HuH-7.5 (cell line): ENCODE data around the gene HSBP1.

Experiments
- DNase-seq: peaks from one replicate; pipeline ENCODE4 v3.0.0; 2011; ENCODE audit warnings: low spot score

Gene HSBP1

DNA sequence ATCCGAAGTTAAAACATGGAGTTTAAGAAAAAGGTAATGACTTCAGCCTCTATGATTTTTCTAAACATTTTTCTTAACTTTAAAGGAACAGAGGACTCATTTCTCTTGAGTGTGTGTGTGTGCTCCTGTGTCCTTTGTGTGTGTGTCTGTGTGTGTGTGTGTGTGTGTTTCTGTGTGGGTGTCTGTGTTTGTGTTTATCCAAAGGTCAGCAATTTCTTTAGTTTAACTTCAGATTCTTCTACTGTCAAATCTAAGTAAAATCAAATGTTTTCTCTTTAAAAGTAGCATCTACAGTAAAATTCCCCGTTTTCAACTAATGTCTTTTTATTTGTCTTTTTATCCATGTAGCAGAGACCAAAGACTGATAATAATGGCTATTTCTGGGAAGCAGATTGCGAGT is 31.8 kb downstream of the HSBP1 start:
- no peak for DNase-seq

DNA sequence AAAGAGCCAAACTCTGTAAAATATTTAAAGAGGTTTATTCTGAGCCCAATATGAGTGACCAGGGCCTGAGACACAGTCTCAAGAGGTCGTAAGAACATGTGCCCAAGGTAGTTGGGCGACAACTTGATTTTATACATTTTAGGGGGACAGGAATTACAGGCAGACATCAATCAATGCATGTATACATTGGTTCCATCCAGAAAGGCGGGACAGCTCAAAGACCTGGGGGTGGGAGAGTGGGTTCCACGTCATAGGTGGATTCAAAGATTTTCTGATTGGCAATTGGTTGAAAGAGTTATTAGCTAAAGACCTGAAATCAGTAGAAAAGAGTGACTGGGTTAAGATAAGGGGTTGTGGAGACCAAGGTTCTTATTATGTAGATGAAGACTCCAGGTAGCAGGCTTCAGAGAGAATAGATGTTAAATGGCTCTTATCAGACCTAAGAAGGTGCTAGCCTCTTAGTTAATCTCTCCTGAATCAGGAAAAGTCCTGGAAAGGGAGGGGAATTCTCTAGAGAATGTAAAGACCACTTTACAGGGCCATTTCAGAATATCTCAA is 32.4 kb downstream of the HSBP1 start:
- DNase-seq: no peak

DNA sequence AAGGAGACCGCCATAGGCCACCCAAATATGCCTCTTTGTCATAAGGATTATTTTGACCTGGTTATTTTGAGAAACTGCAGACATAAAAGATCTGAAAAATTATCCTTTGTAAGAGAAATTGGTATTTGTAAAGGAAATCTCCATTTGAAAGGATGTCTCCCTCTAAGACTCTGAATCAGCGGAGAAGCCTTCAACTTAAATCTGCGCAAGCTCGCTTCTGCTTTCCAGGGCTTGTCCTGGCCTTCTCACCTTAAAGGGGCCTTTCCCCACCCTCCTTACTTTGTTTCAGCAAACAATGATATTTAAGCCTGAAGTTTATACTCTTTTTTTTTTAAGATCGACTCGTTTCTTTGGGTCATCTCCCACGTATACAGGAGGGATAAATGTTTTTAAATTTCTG is 34.5 kb downstream of the HSBP1 start:
- no peak for DNase-seq

DNA sequence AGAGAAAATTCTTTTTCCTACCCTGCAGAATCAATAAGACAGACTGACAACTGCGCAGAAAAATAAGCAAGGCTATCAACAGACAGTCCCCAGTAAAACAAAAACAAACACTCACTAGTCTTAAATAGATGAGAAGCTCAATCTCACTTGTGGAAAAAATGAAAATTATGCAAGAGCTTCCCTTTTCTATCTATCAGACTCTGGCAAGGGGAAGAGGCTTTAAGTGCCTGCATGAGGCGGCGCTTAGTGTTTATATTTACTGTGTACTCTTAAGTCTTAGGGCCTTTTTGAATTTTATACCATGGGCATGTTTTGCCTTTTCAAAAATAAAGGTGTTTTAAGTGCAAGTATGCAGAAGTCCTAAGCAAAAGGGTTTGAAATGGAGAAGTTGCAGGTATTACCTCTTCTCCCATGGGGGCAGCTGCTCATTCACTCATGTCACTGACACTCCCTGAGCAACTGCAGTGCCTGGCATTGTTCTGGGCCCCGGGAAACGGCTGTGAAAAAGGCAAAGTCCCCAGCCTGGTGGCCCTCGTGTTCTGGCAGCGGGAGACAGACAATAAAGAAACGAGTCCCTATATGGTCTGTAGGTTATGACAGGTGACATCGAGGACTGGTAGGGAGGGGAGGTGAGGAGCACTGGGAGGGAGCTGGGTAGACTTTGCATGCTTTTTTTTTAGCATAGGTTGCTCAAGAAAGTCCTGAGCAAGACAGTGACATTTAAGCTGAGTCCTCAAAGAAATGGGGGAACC is 35.2 kb downstream of the HSBP1 start:
- no peak for DNase-seq

DNA sequence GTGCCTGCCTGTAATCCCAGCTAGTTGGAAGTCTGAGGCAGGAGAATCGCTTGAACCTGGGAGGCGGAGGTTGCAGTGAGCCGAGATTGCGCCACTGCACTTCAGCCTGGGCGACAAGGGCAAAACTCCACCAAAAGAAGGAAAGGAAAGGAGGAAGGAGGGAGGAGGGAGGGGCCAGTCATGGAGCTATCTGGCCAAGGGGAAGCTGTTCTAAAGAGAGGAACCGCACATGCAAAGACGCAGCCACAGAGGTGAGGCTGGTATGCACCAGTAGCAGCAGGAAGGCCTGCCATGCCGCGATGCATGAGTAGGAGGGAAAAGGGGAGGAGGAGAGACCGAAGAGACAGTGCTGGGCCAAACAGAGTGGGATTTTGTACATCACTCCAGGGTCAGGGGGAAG is 35.9 kb downstream of the HSBP1 start:
- DNase-seq: no peak

DNA sequence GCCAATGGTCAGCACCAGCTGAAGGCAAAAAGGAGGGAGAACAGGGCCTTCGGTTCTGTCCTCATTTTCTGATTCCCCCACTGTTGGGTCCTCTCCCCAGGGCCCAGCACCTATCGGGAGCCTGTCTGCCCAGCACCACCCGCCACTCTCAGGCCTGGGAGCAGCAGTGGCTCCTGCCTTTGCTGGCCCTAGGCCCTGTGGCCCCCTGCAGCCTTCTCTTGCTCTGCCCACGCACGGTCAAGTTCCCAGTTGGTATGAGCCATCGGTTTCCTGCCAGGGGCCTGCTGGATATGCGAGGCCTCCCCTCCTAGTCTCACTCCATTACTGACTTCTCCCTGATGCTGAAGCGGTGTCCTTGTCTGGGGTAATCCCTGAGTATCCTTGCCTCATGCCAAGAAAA is 37.5 kb downstream of the HSBP1 start:
- no peak for DNase-seq

DNA sequence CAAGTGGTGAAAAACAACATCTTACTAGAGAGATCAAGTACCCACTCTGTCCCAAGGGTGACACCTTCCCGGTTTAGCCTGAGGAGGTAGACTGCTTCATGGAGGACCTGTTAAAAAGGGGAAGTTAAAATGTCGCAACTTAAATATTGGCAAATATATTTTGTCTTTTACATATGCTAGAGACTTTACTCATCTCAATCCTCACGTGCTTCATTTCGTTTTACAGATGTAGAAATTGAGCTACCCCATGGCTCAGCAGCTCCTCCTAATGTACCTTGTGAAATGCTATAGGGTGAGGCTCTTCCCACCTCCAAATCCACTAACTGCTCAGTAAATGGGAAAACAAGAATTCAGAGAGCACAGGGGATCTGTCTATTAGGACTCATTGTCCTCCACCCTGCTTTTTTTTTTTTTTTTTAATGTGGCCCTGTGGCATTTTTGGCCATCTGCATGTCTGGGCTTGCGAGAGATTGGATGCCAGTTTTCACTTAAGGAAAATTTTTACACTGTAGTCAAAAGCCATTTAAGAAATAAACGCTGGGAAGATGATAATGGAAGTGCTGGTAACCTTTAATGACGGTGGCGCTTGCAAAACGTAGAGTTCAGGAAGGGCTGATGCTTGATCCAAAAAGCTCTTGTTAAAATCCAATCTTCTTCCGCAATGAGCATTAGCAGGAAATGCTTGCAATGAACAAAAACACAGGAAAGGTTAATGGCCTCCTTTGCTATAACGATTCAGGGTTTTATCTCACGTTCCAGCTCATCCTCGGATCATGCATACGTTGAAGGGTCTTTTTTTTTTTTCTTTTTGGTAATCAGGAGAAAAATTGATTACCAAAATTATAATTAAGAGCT is 39.8 kb downstream of the HSBP1 start:
- DNase-seq: no peak

DNA sequence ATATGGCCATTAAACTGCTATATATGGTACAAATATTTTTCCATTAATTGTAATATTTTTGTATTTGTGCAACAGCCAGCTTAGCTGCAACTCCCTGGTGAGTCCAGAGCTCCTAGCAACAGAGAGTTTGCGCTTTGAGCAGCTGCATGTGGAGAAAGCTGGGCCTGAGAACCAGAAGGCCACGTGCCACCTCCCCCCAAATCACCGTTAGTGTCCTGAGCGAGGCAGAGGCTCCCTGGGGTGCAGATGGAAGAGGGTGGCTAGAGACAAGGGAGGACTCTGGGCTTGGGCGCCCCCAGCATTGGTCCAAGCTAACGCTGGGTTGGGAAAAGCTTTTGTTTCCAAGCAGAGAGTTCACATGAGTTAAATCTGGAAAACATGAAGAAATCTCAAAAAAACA is 41.6 kb downstream of the HSBP1 start:
- no peak for DNase-seq

DNA sequence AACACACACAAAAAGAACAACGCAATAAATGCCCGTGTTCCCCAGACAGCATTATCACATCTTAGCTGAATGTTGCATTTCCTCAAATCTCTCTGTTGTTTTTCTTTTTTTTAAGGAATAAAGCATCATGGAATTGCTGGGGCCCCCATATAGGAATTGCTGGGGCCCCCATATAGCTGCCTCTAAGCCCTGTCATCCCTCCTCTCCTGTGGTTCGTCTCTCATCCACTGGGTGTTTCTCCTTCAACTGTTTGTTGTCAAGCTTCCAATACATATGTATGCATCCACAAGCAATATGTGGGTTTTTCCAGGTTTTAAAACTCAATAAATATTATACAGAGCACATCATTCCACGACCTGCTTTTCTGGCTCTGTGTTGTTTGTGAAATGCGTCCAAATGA is 43.2 kb downstream of the HSBP1 start:
- DNase-seq: no peak

DNA sequence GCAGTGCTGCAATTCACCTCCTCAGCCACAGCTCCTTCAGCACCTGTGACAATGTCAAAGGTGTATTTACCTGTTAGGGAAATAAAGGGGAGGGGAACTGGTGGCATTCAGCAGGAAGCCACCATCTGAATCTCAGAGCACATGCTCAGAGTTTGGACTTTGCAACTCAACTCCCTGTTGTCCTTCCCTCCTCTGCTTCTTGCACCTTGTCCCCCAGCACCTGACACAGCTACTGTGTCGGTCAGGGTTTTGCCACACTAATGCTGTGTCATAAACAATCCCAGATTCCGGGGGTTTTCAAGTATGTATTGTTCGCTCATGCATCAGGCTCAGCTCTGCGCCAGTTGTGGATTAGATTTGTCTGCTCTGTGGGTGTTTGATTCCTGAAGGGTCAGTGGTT is 43.7 kb downstream of the HSBP1 start:
- no peak for DNase-seq

DNA sequence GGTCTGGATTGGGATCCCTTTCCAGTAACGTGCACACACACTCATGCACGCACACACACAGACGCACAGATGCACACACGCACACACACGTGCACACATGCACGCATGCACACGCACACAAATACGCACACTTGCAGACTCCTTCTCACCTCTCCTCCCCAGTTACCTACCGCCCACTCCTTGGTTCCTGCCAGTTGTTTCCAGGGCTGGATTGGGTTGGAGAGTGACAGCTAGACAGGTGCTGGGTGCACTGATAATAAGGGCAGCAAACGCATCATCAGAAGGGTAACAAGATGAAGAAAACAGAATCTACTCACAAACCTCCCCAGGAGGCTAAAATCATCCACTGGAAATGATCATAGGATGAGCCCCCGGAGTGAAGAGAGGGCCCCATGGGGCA is 45.0 kb downstream of the HSBP1 start:
- no peak for DNase-seq

DNA sequence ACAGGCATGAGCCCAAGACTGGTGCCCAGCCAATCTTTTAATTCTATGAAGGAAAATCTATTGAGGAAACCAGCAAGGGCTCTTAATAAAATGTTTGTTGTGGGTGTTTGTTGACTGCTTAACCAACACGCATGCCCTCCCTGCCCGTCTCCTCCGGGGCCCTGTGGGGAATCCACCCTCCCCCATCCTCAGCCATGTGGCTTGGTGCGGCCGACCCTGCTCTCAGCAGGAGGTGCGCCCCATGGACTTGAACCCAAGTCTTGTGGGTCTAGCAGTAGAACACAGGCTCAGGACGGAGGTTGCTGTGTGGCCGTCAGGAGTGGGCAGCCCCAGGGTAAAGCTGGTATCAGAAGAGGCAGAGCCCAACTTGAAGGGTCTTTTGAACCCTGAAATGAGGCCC is 46.1 kb downstream of the HSBP1 start:
- DNase-seq: no peak

DNA sequence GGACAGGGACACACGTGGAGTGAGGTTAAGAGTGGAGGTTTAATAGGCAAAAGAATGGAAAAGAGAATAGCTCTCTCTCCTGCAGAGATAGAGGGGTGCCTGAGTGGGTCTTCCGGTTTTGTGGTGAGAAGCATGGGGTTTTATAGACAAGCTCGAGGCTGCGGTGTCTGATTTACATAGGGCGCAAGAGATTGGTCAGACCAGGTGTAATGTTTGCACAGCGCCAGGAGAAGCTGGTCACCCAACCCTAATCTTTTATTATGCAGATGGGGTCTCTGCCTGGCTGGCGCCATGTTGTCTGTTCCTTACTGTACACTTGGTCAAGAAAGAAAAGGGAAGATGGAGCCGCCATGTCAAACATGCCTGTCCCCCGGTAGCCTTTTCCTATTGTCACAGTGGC is 46.6 kb downstream of the HSBP1 start:
- no peak for DNase-seq

DNA sequence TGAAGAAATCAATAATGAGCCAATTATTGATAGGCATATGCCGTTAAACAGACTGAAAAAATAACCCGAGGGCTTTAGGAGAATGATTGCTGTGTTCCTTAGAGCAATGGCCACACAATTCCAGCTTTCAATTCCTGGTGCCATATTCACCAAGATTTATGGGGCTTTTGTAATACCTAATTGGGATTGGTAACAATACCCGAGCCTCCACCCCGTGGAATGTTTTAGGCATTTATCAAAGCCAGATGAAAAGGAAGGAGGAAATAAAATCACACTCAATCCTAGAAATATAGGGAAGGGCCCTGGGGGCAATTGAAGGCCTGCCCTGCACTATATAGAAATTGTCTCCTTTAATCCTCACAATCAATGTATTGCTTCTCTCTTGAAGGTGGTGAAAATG is 49.0 kb downstream of the HSBP1 start:
- DNase-seq: no peak

DNA sequence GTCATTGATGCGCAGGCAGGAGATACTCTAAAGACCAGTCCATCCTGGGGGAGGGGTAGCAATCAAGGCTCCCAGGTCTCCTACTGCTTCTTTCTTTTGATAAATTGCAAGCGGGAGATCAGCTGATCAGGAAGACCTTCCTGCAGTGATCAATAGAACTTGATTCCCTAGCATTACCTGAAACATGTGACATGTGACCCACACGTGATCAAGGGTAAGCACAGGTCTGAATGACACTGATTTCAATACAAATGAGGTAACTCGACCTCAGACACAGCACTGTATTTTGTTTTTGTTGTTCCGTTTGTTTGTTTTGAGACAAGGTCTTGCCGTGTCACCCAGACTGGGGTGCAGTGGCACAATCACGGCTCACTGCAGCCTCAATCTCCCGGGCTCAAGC is 51.5 kb downstream of the HSBP1 start:
- DNase-seq: no peak

DNA sequence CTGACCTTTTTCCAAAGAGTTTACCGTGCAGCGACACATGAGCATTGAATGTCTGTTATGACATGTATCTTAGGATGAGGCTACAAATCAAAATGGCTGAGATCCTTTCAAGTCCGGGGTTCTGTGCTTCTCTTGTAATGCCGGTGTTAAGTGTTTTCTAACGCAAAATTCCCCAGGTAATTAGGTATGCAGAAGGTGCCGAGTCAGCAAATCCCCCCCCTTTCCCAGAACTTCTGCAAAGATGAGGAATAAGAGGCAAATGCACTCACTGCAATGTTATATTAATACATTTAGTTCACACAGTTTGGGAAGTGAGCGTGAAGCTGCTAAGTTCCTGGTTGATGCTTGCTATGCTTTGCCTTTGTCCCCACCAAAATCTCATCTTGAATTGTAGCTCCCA is 54.9 kb downstream of the HSBP1 start:
- DNase-seq: no peak

DNA sequence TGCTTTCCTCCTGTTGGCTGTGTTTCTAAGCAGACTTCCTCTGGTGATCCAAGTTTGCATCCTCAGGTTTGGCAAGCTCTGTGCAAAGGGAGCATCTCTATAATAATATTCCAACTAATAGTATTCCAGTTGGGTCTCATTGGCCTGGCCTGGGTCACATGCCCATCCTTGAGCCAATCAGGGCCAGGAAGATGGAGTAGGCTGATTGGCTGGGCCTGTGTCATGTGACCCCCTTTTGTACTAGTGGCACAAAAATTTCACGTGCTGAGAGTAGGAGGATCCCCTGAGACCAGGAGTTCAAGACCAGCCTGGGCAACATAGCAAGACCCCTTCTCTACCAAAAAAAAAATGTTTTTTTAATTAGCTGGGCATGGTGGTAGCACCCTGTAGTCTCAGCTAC is 55.9 kb downstream of the HSBP1 start:
- DNase-seq: no peak
